Measurements from ENCODE around the gene TRIM17. TPM values are rescaled to one million over a fixed set of nuclear protein-coding genes. Genes with fewer than 3 reads are reported as not detected.

The TRIM17 gene
- polyA plus RNA-seq, 1 donor from 2014 or later, result 0.14 TPM

- no peak overlapping the region for H3K4me2 ChIP-seq (ENCODE audit: low read length)
- no peaks in the 10 kb centered on the region for H3K9me3 ChIP-seq (ENCODE audit: low read length)
- no peak overlapping the region for H3K9ac ChIP-seq (ENCODE audit: low read length)
- H3F3A ChIP-seq (ENCODE audit: insufficient read depth, low read length, poor library complexity, severe bottlenecking), result no peaks in the 10 kb centered on the region
- H3K9me2 ChIP-seq (ENCODE audit: insufficient read depth, low read length), result no peaks in the 10 kb centered on the region
- H3K27me3 ChIP-seq (ENCODE audit: insufficient read depth, low read depth, low read length), result no peaks in the 10 kb centered on the region
- no peaks in the 10 kb centered on the region for H3K36me3 ChIP-seq (ENCODE audit: insufficient read depth, low read length)
- no peak overlapping the region for H3K27ac ChIP-seq (ENCODE audit: low read length)
- no peak overlapping the region for H3K4me3 ChIP-seq (ENCODE audit: low read length)
- no peak overlapping the region for H2AFZ ChIP-seq (ENCODE audit: low read depth, low read length)
- no peaks in the 10 kb centered on the region for H4K20me1 ChIP-seq (ENCODE audit: insufficient read depth)
- TF ChIP-seq CTCF (IDR thresholded peaks at IDR 0.05; ENCODE audit: poor library complexity, severe bottlenecking) (no peak), EZH2 (IDR thresholded peaks at IDR 0.05; ENCODE audit: borderline replicate concordance, insufficient read depth, low read length, poor library complexity, severe bottlenecking) (no peak), EP300 (conservative IDR thresholded peaks at IDR 0.05; ENCODE audit: poor library complexity, severe bottlenecking) (no peak), POLR2AphosphoS5 (IDR thresholded peaks at IDR 0.05) (no peak), TAF1 (IDR thresholded peaks at IDR 0.05; ENCODE audit: low read depth) (no peak), MXI1 (conservative IDR thresholded peaks at IDR 0.05; ENCODE audit: poor library complexity, severe bottlenecking) (no peak), REST (IDR thresholded peaks at IDR 0.05; ENCODE audit: borderline replicate concordance) (no peak), SMC3 (conservative IDR thresholded peaks at IDR 0.05; ENCODE audit: poor library complexity) (no peak), RAD21 (conservative IDR thresholded peaks at IDR 0.05) (no peak)
- H3K79me2 ChIP-seq (replicated peaks; ENCODE audit: insufficient read depth, low read length), result peaks cover 15% of the 10 kb centered on the region
Measured at GRCh38 chr1:228400237-228400651, 16.4 kb downstream of the TRIM17 start.

- H3K9me2 ChIP-seq (ENCODE audit: insufficient read depth, low read length), result no peaks in the 10 kb centered on the region
- H3K9ac ChIP-seq (ENCODE audit: low read length), result no peak overlapping the region
- no peak overlapping the region for H3K27ac ChIP-seq (ENCODE audit: low read length)
- no peaks in the 10 kb centered on the region for H3F3A ChIP-seq (ENCODE audit: insufficient read depth, low read length, poor library complexity, severe bottlenecking)
- no peaks in the 10 kb centered on the region for H4K20me1 ChIP-seq (ENCODE audit: insufficient read depth)
- H2AFZ ChIP-seq (ENCODE audit: low read depth, low read length), result no peak overlapping the region
- H3K9me3 ChIP-seq (ENCODE audit: low read length), result no peaks in the 10 kb centered on the region
- peaks cover 9% of the 10 kb centered on the region for H3K79me2 ChIP-seq (replicated peaks; ENCODE audit: insufficient read depth, low read length)
- no peaks in the 10 kb centered on the region for H3K27me3 ChIP-seq (ENCODE audit: insufficient read depth, low read depth, low read length)
- H3K4me2 ChIP-seq (ENCODE audit: low read length), result no peak overlapping the region
- TF ChIP-seq EZH2 (IDR thresholded peaks at IDR 0.05; ENCODE audit: borderline replicate concordance, insufficient read depth, low read length, poor library complexity, severe bottlenecking) (no peak), CTCF (IDR thresholded peaks at IDR 0.05; ENCODE audit: poor library complexity, severe bottlenecking) (no peak), REST (IDR thresholded peaks at IDR 0.05; ENCODE audit: borderline replicate concordance) (no peak), RAD21 (conservative IDR thresholded peaks at IDR 0.05) (no peak), TAF1 (IDR thresholded peaks at IDR 0.05; ENCODE audit: low read depth) (no peak), SMC3 (conservative IDR thresholded peaks at IDR 0.05; ENCODE audit: poor library complexity) (no peak), MXI1 (conservative IDR thresholded peaks at IDR 0.05; ENCODE audit: poor library complexity, severe bottlenecking) (no peak), POLR2AphosphoS5 (IDR thresholded peaks at IDR 0.05) (no peak), EP300 (conservative IDR thresholded peaks at IDR 0.05; ENCODE audit: poor library complexity, severe bottlenecking) (no peak)
- no peak overlapping the region for H3K4me3 ChIP-seq (ENCODE audit: low read length)
- H3K36me3 ChIP-seq (ENCODE audit: insufficient read depth, low read length), result no peaks in the 10 kb centered on the region
Measured at GRCh38 chr1:228399531-228400236, 17.0 kb downstream of the TRIM17 start.
